HG02759 (cell line): ENCODE data around the gene C20orf202.
"Not testable (repeated sequence)": the region's sequence is repeated elsewhere in the genome, so short reads cannot be mapped to it uniquely, and the experiment has no call there.

Experiments used
- ATAC-seq: cut with Tn5 transposase; IDR thresholded peaks from one replicate; pipeline ENCODE4 v1.9.1; 2021; ENCODE audit warnings: mild to moderate bottlenecking, moderate library complexity; ENCODE audit not compliant: unreplicated experiment

The C20orf202 gene

GRCh38 chr20:1242530-1242929 lies 39.3 kb downstream of the C20orf202 start:
- ATAC-seq, result no peak

- no peak for ATAC-seq
Observed at GRCh38 chr20:1245578-1245977, 42.3 kb downstream of the C20orf202 start.

GRCh38 chr20:1247689-1248088 lies 44.4 kb downstream of the C20orf202 start:
- ATAC-seq, result no peak

GRCh38 chr20:1250282-1250681 lies 47.0 kb downstream of the C20orf202 start:
- not testable (repeated sequence) for ATAC-seq

GRCh38 chr20:1252416-1252815 lies 49.2 kb downstream of the C20orf202 start:
- ATAC-seq, result no peak

GRCh38 chr20:1254254-1254653 lies 51.0 kb downstream of the C20orf202 start:
- no peak for ATAC-seq

GRCh38 chr20:1255675-1256074 lies 52.4 kb downstream of the C20orf202 start:
- no peak for ATAC-seq
